Measurements from ENCODE around the gene ZC3H14.

Gene ZC3H14

GRCh38 chr14:88553886-88554456 lies 8.9 kb upstream of the ZC3H14 start:
- Histone ChIP-seq H3K9ac (ENCODE audit: low read depth, low read length) (peak overlapping the region; percentile 81), H3K27me3 (ENCODE audit: insufficient read depth, low read length) (peaks cover 20% of the 10 kb centered on the region), H3K27ac (ENCODE audit: low read depth, low read length) (peak overlapping the region; percentile 92; the same call in 1 of the 2 replicates), H3K4me3 (ENCODE audit: low read length) (peak overlapping the region; percentile 92), H3K4me1 (ENCODE audit: insufficient read depth, low read length) (peaks cover 25% of the 10 kb centered on the region), H3K36me3 (ENCODE audit: insufficient read depth, low read length) (peaks cover 9% of the 10 kb centered on the region), H3K9me3 (ENCODE audit: insufficient read depth, low read depth, low read length) (no peaks in the 10 kb centered on the region)
- WGBS: under 1% methylated on average over 19 of the region's 19 CpGs

GRCh38 chr14:88554457-88555286 lies 8.2 kb upstream of the ZC3H14 start, which contains the start of gene PTPN21:
PTPN21 (minus strand) TSS chr14:88555007; CDS start chr14:88550417, 4,590 bp downstream.
- H3K27ac ChIP-seq (ENCODE audit: low read depth, low read length): peak within 1 kb of the TSS; percentile 92; the same call in 1 of the 2 replicates

GRCh38 chr14:88556581-88556980 lies 6.3 kb upstream of the ZC3H14 start:
- Histone ChIP-seq H3K27ac (ENCODE audit: low read depth, low read length) (no peak overlapping the region), H3K36me3 (ENCODE audit: insufficient read depth, low read length) (no peaks in the 10 kb centered on the region), H3K9ac (ENCODE audit: low read depth, low read length) (no peak overlapping the region), H3K27me3 (ENCODE audit: insufficient read depth, low read length) (peaks cover 20% of the 10 kb centered on the region), H3K9me3 (ENCODE audit: insufficient read depth, low read depth, low read length) (no peaks in the 10 kb centered on the region), H3K4me3 (ENCODE audit: low read length) (no peak overlapping the region), H3K4me1 (ENCODE audit: insufficient read depth, low read length) (peaks cover 25% of the 10 kb centered on the region)
- 78% methylated on average over 3 of the region's 3 CpGs for WGBS

More at GRCh38 chr14:88554457-88555286, 8.2 kb upstream of the ZC3H14 start, which contains the start of gene PTPN21:
- Histone ChIP-seq H3K9me3 (ENCODE audit: insufficient read depth, low read depth, low read length) (no peaks in the 10 kb centered on the region), H3K9ac (ENCODE audit: low read depth, low read length) (peak within 1 kb of the TSS; percentile 81), H3K4me3 (ENCODE audit: low read length) (peak within 1 kb of the TSS; percentile 92), H3K27me3 (ENCODE audit: insufficient read depth, low read length) (peaks cover 20% of the 10 kb centered on the region), H3K36me3 (ENCODE audit: insufficient read depth, low read length) (peaks cover 5% of the 10 kb centered on the region; the same call in 1 of the 2 replicates), H3K4me1 (ENCODE audit: insufficient read depth, low read length) (peaks cover 25% of the 10 kb centered on the region)
- WGBS: under 1% methylated on average over 103 of the region's 103 CpGs

- Histone ChIP-seq H3K27me3 (ENCODE audit: insufficient read depth, low read length) (no peaks in the 10 kb centered on the region), H3K4me3 (ENCODE audit: low read length) (no peak overlapping the region), H3K9me3 (ENCODE audit: insufficient read depth, low read depth, low read length) (no peaks in the 10 kb centered on the region), H3K27ac (ENCODE audit: low read depth, low read length) (no peak overlapping the region), H3K4me1 (ENCODE audit: insufficient read depth, low read length) (peaks cover 21% of the 10 kb centered on the region; the same call in 1 of the 2 replicates), H3K9ac (ENCODE audit: low read depth, low read length) (no peak overlapping the region), H3K36me3 (ENCODE audit: insufficient read depth, low read length) (peaks cover 10% of the 10 kb centered on the region)
- WGBS: 90% methylated on average over 1 of the region's 1 CpG
Observed at GRCh38 chr14:88559852-88560251, 3.0 kb upstream of the ZC3H14 start.

GRCh38 chr14:88562532-88562830 lies 356 bp upstream of the ZC3H14 start:
- H3K9me3 ChIP-seq (ENCODE audit: insufficient read depth, low read depth, low read length): no peaks in the 10 kb centered on the region
- 42% methylated on average over 5 of the region's 5 CpGs for WGBS
- peak overlapping the region; percentile 84 for H3K4me3 ChIP-seq (ENCODE audit: low read length)
- H3K27me3 ChIP-seq (ENCODE audit: insufficient read depth, low read length): no peaks in the 10 kb centered on the region
- peaks cover 23% of the 10 kb centered on the region for H3K36me3 ChIP-seq (ENCODE audit: insufficient read depth, low read length)
- peak overlapping the region; percentile 96; the same call in 1 of the 2 replicates for H3K27ac ChIP-seq (ENCODE audit: low read depth, low read length)
- peaks cover 11% of the 10 kb centered on the region; the same call in 1 of the 2 replicates for H3K4me1 ChIP-seq (ENCODE audit: insufficient read depth, low read length)
- H3K9ac ChIP-seq (ENCODE audit: low read depth, low read length): peak overlapping the region; percentile 90

- H3K27ac ChIP-seq (ENCODE audit: low read depth, low read length): no peak overlapping the region
- no peaks in the 10 kb centered on the region for H3K9me3 ChIP-seq (ENCODE audit: insufficient read depth, low read depth, low read length)
- 39% methylated on average over 5 of the region's 7 CpGs for WGBS
- peaks cover 11% of the 10 kb centered on the region; the same call in 1 of the 2 replicates for H3K4me1 ChIP-seq (ENCODE audit: insufficient read depth, low read length)
- peak overlapping the region; percentile 90 for H3K9ac ChIP-seq (ENCODE audit: low read depth, low read length)
- no peaks in the 10 kb centered on the region for H3K27me3 ChIP-seq (ENCODE audit: insufficient read depth, low read length)
- peaks cover 37% of the 10 kb centered on the region for H3K36me3 ChIP-seq (ENCODE audit: insufficient read depth, low read length)
- peak overlapping the region; percentile 84 for H3K4me3 ChIP-seq (ENCODE audit: low read length)
Observed at GRCh38 chr14:88563845-88564244, 1.0 kb downstream of the ZC3H14 start.

- Histone ChIP-seq H3K36me3 (ENCODE audit: insufficient read depth, low read length) (peaks cover 53% of the 10 kb centered on the region), H3K4me1 (ENCODE audit: insufficient read depth, low read length) (peaks cover 11% of the 10 kb centered on the region; the same call in 1 of the 2 replicates), H3K27me3 (ENCODE audit: insufficient read depth, low read length) (no peaks in the 10 kb centered on the region), H3K9me3 (ENCODE audit: insufficient read depth, low read depth, low read length) (no peaks in the 10 kb centered on the region), H3K27ac (ENCODE audit: low read depth, low read length) (no peak overlapping the region), H3K9ac (ENCODE audit: low read depth, low read length) (no peak overlapping the region), H3K4me3 (ENCODE audit: low read length) (no peak overlapping the region)
- 97% methylated on average over 3 of the region's 5 CpGs for WGBS
Observed at GRCh38 chr14:88565427-88565826, 2.6 kb downstream of the ZC3H14 start.

- peaks cover 11% of the 10 kb centered on the region; the same call in 1 of the 2 replicates for H3K4me1 ChIP-seq (ENCODE audit: insufficient read depth, low read length)
- no peaks in the 10 kb centered on the region for H3K9me3 ChIP-seq (ENCODE audit: insufficient read depth, low read depth, low read length)
- peaks cover 80% of the 10 kb centered on the region for H3K36me3 ChIP-seq (ENCODE audit: insufficient read depth, low read length)
- no peaks in the 10 kb centered on the region for H3K27me3 ChIP-seq (ENCODE audit: insufficient read depth, low read length)
- H3K4me3 ChIP-seq (ENCODE audit: low read length): no peak overlapping the region
- H3K9ac ChIP-seq (ENCODE audit: low read depth, low read length): no peak overlapping the region
- no peak overlapping the region for H3K27ac ChIP-seq (ENCODE audit: low read depth, low read length)
- 90% methylated on average over 3 of the region's 3 CpGs for WGBS
Observed at GRCh38 chr14:88568196-88568595, 5.4 kb downstream of the ZC3H14 start.

- no peak overlapping the region for H3K4me3 ChIP-seq (ENCODE audit: low read length)
- H3K27me3 ChIP-seq (ENCODE audit: insufficient read depth, low read length): no peaks in the 10 kb centered on the region
- H3K36me3 ChIP-seq (ENCODE audit: insufficient read depth, low read length): peaks cover 98% of the 10 kb centered on the region
- no peaks in the 10 kb centered on the region for H3K4me1 ChIP-seq (ENCODE audit: insufficient read depth, low read length)
- H3K9ac ChIP-seq (ENCODE audit: low read depth, low read length): no peak overlapping the region
- H3K27ac ChIP-seq (ENCODE audit: low read depth, low read length): no peak overlapping the region
- 100% methylated on average over 4 of the region's 4 CpGs for WGBS
- no peaks in the 10 kb centered on the region for H3K9me3 ChIP-seq (ENCODE audit: insufficient read depth, low read depth, low read length)
Observed at GRCh38 chr14:88572117-88572516, 9.3 kb downstream of the ZC3H14 start.

- Histone ChIP-seq H3K4me3 (ENCODE audit: low read length) (no peak overlapping the region), H3K9ac (ENCODE audit: low read depth, low read length) (no peak overlapping the region), H3K36me3 (ENCODE audit: insufficient read depth, low read length) (peaks cover 99% of the 10 kb centered on the region), H3K9me3 (ENCODE audit: insufficient read depth, low read depth, low read length) (no peaks in the 10 kb centered on the region), H3K27ac (ENCODE audit: low read depth, low read length) (no peak overlapping the region), H3K4me1 (ENCODE audit: insufficient read depth, low read length) (no peaks in the 10 kb centered on the region), H3K27me3 (ENCODE audit: insufficient read depth, low read length) (no peaks in the 10 kb centered on the region)
- WGBS: 95% methylated on average over 5 of the region's 5 CpGs
Observed at GRCh38 chr14:88576222-88576621, 13.4 kb downstream of the ZC3H14 start.

- H3K27me3 ChIP-seq (ENCODE audit: insufficient read depth, low read length): no peaks in the 10 kb centered on the region
- H3K9ac ChIP-seq (ENCODE audit: low read depth, low read length): no peak overlapping the region
- no peak overlapping the region for H3K27ac ChIP-seq (ENCODE audit: low read depth, low read length)
- WGBS: 93% methylated on average over 2 of the region's 3 CpGs
- H3K4me1 ChIP-seq (ENCODE audit: insufficient read depth, low read length): no peaks in the 10 kb centered on the region
- H3K4me3 ChIP-seq (ENCODE audit: low read length): no peak overlapping the region
- peaks cover 98% of the 10 kb centered on the region for H3K36me3 ChIP-seq (ENCODE audit: insufficient read depth, low read length)
- H3K9me3 ChIP-seq (ENCODE audit: insufficient read depth, low read depth, low read length): no peaks in the 10 kb centered on the region
Observed at GRCh38 chr14:88584451-88584850, 21.6 kb downstream of the ZC3H14 start.
